Cardiac septum (tissue), 1 donor: ENCODE measurements around the gene TRMT44. TPM values are rescaled to one million over a fixed set of nuclear protein-coding genes. Genes with fewer than 3 reads are reported as not detected.

ENCODE experiments used
- DNase-seq: peaks from one replicate; pipeline ENCODE4 v3.0.0-alpha.2; 2020; ENCODE audit warnings: low spot score
- intact Hi-C: fragments of 100-400 bp; cut with DNase I; formaldehyde crosslinking; loops from one replicate; pipeline ENCODE4 v1.14.0; 2022
- total RNA-seq: library from RNA; stranded (reverse); fragmentation: NEBNext Ultra II Directional; extraction: Animal tissue kit (Norgen Biotek cat#: 25700); gene quantifications from one replicate; pipeline ENCODE4 v1.2.1, GENCODE V29; 2021
- donor health status: DM: no; HTN: no; CAD: no.

Gene TRMT44
- total RNA-seq, 1 donor from 2014 or later = 9.0 TPM

- no peak for DNase-seq
- intact Hi-C loops = no loop called here
Measured at GRCh38 chr4:8522160-8523120, 81.9 kb downstream of the TRMT44 start.

GRCh38 chr4:8523175-8523574, 82.6 kb downstream of the TRMT44 start:
- DNase-seq = no peak
- intact Hi-C loops = no loop called here

GRCh38 chr4:8523766-8524165, 83.2 kb downstream of the TRMT44 start:
- DNase-seq = no peak
- intact Hi-C loops = no loop called here

GRCh38 chr4:8524595-8525382, 84.2 kb downstream of the TRMT44 start:
- intact Hi-C loops = no loop called here
- no peak for DNase-seq

- intact Hi-C loops = no loop called here
- no peak for DNase-seq
Measured at GRCh38 chr4:8525383-8526120, 85.0 kb downstream of the TRMT44 start.

Other genes starting within 250 kb of the TRMT44 start
- 16.5 TPM for gene SH3TC1, start 241.5 kb upstream of the TRMT44 start, total RNA-seq
- 50.8 TPM for gene HTRA3, start 171.0 kb upstream of the TRMT44 start, total RNA-seq
- gene ACOX3, start 54 bp upstream of the TRMT44 start, total RNA-seq = 29.3 TPM
- not detected for gene GPR78, start 139.6 kb downstream of the TRMT44 start, total RNA-seq
- 0.30 TPM for gene CPZ, start 152.0 kb downstream of the TRMT44 start, total RNA-seq